PC-3 (cell line): ENCODE measurements around the gene HMSD.

Experiments
- EZH2 ChIP-seq: fragments of 300-600 bp; sonication (generic); IDR thresholded peaks from one replicate; pipeline ENCODE4 v1.6.1; 2017; ENCODE audit warnings: antibody characterized with exemption, mild to moderate bottlenecking, low read length; ENCODE audit not compliant: unreplicated experiment
- EZH2phosphoT487 ChIP-seq: fragments of 300-600 bp; sonication (generic); IDR thresholded peaks from 2 replicates; pipeline ENCODE4 v1.6.1; 2018; ENCODE audit warnings: mild to moderate bottlenecking, antibody characterized with exemption, low read length, borderline replicate concordance

- no peak for TF ChIP-seq EZH2phosphoT487
- TF ChIP-seq EZH2: no peak
Measured at GRCh38 chr18:63980896-63981460, 31.9 kb downstream of the HMSD start.
